T-cell (primary cell): Measurements from ENCODE around the gene IFNA17. TPM values are rescaled to one million over a fixed set of nuclear protein-coding genes. Genes with fewer than 3 reads are reported as not detected.
"Not testable (repeated sequence)": the region's sequence is repeated elsewhere in the genome, so short reads cannot be mapped to it uniquely, and the experiment has no call there.

ENCODE experiments used
- ATAC-seq, 4 experiments: fragments of 200-7000 bp in 3 of 4; fragments of 150-1000 bp in 1 of 4; cut with Tn5 transposase; replicated peaks in 1 of 4; 1 replicate in 3 of 4; 2 replicates in 1 of 4; pipeline ENCODE4 v1.10.0; 2021; ENCODE audit warnings: moderate library complexity in 3 of 4, mild to moderate bottlenecking in 2 of 4, moderate number of reproducible peaks in 1 of 4
- CTCF ChIA-PET, 2 donors: fragments of 300-600 bp; sonication (Branson Sonifier 250); formaldehyde crosslinking; loops; one replicate each; lab custom pipeline; 2022; ENCODE audit warnings: antibody characterized with exemption in 2 of 2; lab: Charles Lee
- POLR2A ChIA-PET, 2 donors: fragments of 300-600 bp; sonication (Branson Sonifier 250); formaldehyde crosslinking; loops; one replicate each; lab custom pipeline; 2022; ENCODE audit warnings: antibody characterized with exemption in 2 of 2; lab: Charles Lee
- DNase-seq, 35 experiments: peaks; one replicate each; pipeline versions ENCODE4 v3.0.0 to v3.0.0-alpha.2; 2013 to 2023
- H3K27ac ChIP-seq: one replicate; pipeline ENCODE4 v1.5.1; 2013; ENCODE audit warnings: low read length
- H3K27me3 ChIP-seq, 2 experiments: replicated peaks in 1 of 2; 1 replicate in 1 of 2; 2 replicates in 1 of 2; pipeline versions ENCODE4 v1.6.1 to v1.7.0; 2013; ENCODE audit warnings: low read length in 1 of 2, mixed read lengths in 1 of 2; ENCODE audit not compliant: control insufficient read depth in 2 of 2, insufficient read depth in 2 of 2; ENCODE audit errors: extremely low read depth in 1 of 2
- H3K36me3 ChIP-seq, 2 donors: 1 replicate in 1 of 2; 2 replicates in 1 of 2; pipeline versions ENCODE4 v1.6.1 to v1.7.0; 2013; ENCODE audit warnings: low read length in 1 of 2; ENCODE audit not compliant: control insufficient read depth in 2 of 2, insufficient read depth in 1 of 2; ENCODE audit errors: extremely low read depth in 1 of 2
- H3K4me1 ChIP-seq, 2 experiments: 1 replicate in 1 of 2; 2 replicates in 1 of 2; pipeline versions ENCODE4 v1.6.1 to v1.7.0; 2013; ENCODE audit warnings: low read length in 2 of 2, mixed read lengths in 1 of 2; ENCODE audit not compliant: insufficient read depth in 2 of 2, control insufficient read depth in 1 of 2; ENCODE audit errors: extremely low read depth in 1 of 2
- H3K4me3 ChIP-seq, 2 donors: 1 replicate in 1 of 2; 2 replicates in 1 of 2; pipeline versions ENCODE4 v1.5.1 to v1.7.0; 2013; ENCODE audit warnings: mild to moderate bottlenecking in 2 of 2, low read length in 1 of 2, moderate library complexity in 1 of 2; ENCODE audit not compliant: control insufficient read depth in 1 of 2; ENCODE audit errors: extremely low read depth in 1 of 2
- H3K9me3 ChIP-seq: 2 replicates; pipeline ENCODE4 v1.7.0; 2013
- H3K27ac Mint-ChIP-seq, 2 donors: one replicate each; pipeline ENCODE4 v1.8.0; 2020 to 2021; ENCODE audit warnings: mild to moderate bottlenecking in 2 of 2, mixed read lengths in 2 of 2
- H3K27me3 Mint-ChIP-seq, 2 donors: one replicate each; pipeline ENCODE4 v1.8.0; 2021 to 2022; ENCODE audit warnings: mixed read lengths in 2 of 2
- H3K36me3 Mint-ChIP-seq: one replicate; pipeline ENCODE4 v1.8.0; 2021; ENCODE audit warnings: mixed read lengths
- H3K4me1 Mint-ChIP-seq, 3 donors: one replicate each; pipeline ENCODE4 v1.8.0; 2020 to 2022; ENCODE audit warnings: mixed read lengths in 3 of 3, mild to moderate bottlenecking in 1 of 3
- H3K4me3 Mint-ChIP-seq, 3 donors: one replicate each; pipeline ENCODE4 v1.8.0; 2020 to 2022; ENCODE audit warnings: mild to moderate bottlenecking in 3 of 3, mixed read lengths in 3 of 3, moderate library complexity in 3 of 3
- H3K9me3 Mint-ChIP-seq, 3 donors: one replicate each; pipeline ENCODE4 v1.8.0; 2020 to 2022; ENCODE audit warnings: mixed read lengths in 3 of 3
- WGBS: methylation state at CpG from one replicate; pipeline ENCODE4 v1.1.5; 2013; ENCODE audit warnings: missing lambda C conversion rate; ENCODE audit not compliant: insufficient coverage; 5-methylcytosine and 5-hydroxymethylcytosine counted together
- total RNA-seq, 35 experiments: library from RNA in 6 of 35; stranded (reverse) in 6 of 35; fragments of 120-200 nt in 1 of 35; gene quantifications; one replicate each; pipeline versions ENCODE4 v1.2.1 to v1.2.4 and lab custom pipeline; 2013 to 2026

IFNA17 gene
- total RNA-seq, 5 donors from 2014 or later (not counting 1 experiment from before 2014, with no cell fraction given): not detected

DNA sequence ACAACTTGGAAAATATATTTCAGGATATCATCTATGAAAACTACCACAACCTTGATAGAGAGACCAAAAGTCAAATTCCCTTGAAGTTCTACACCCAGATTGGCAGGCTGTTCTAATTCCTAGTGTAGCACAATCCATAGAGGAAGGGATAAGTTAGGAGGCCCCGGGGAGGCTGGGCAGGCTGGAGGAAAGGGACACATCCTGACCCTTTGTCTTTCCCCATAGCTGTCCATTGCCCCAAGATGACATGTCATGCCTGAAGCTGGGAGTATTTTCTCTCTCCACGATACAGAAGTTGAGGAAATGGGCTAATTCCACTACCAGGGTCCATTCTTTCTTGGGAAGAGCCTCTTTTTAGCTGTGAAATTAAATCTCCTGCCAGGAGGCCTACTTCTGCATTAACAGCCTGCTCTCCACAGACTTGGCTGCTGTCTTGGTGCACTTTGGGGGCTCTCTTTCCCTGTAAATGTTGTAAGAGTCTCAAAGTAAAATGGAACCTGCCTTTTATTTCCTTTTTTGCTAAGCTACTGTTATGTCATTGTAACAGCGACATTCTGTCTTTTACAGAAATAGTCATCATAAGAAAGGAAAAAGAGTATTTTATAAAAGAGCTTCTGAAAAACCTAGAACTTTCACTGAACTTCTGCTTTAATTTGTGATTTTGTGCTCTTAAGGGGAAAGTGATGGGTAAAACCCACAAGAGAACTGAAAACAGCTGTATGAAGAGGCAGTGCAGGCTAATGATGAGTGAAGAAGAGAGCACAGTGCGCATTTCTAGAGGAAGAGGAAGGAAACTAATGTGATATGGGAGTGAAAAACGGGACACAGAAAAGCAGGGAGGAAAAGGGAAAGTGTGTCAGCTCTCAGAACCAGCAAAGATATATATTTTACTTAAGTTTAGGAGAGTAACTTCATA lies 14.4 kb downstream of the IFNA17 start:
- H3K27me3 ChIP-seq, H3K36me3 Mint-ChIP-seq, H3K36me3 ChIP-seq, H3K4me1 Mint-ChIP-seq, H3K27ac ChIP-seq, POLR2A ChIA-PET, H3K9me3 Mint-ChIP-seq, H3K27ac Mint-ChIP-seq, H3K4me1 ChIP-seq, H3K9me3 ChIP-seq, H3K4me3 ChIP-seq: not testable (repeated sequence)
- peak overlapping the region in 2 of 3 donors; percentile 6 to 23 for H3K4me3 Mint-ChIP-seq
- peaks cover 7 to 15% of the 10 kb centered on the region in 2 donors for H3K27me3 Mint-ChIP-seq
- CTCF ChIA-PET: interaction anchor here (0.6 to 0.7 kb wide), 2 partner anchors 32 to 229 kb away, joined by 3 to 4 read pairs; no protein-coding TSS in a partner anchor
- ATAC-seq (peak in 3 of 4 experiments; percentile 35 to 53 (median 41)), DNase-seq (peak in 1 of 35 experiments; percentile 25)
- no CpG with 5 or more reads among the region's 5 CpGs for WGBS

GRCh38 chr9:21212160-21212559 lies 15.9 kb downstream of the IFNA17 start:
- H3K36me3 Mint-ChIP-seq, H3K9me3 ChIP-seq, ATAC-seq, DNase-seq, CTCF ChIA-PET, H3K36me3 ChIP-seq, H3K4me3 Mint-ChIP-seq, H3K27ac Mint-ChIP-seq, H3K27me3 ChIP-seq, H3K27ac ChIP-seq, H3K4me3 ChIP-seq, H3K4me1 Mint-ChIP-seq, H3K9me3 Mint-ChIP-seq, H3K4me1 ChIP-seq: not testable (repeated sequence)
- POLR2A ChIA-PET: interaction anchor here (0.6 kb wide), 2 partner anchors 20 to 107 kb away, joined by 3 to 9 read pairs; no protein-coding TSS in a partner anchor
- H3K27me3 Mint-ChIP-seq: peaks cover 7 to 15% of the 10 kb centered on the region in 2 donors
- WGBS: 67% methylated on average over 1 of the region's 2 CpGs

DNA sequence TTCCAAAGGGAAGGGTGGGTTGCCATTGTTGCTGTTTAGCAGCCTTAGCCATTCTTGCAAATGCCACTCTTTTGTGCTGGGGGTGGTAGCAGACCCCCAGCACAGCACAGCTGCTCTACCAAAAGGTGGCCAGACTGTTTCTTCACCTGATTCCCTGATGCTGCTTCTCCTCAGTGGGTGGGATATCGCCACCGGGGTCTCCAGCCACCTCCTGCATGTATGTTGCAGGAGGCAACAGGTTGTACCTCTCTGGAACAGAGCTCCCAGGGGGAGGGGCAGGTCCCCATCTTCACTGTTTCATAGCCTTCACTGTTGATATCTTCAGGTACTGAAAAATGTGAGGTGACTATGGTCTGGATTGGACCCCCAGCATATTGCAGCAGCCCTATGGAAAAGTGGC lies 17.2 kb downstream of the IFNA17 start:
- ATAC-seq, CTCF ChIA-PET, H3K36me3 ChIP-seq, H3K27ac ChIP-seq, H3K27me3 ChIP-seq, H3K4me1 ChIP-seq, H3K36me3 Mint-ChIP-seq, H3K9me3 Mint-ChIP-seq, H3K4me3 Mint-ChIP-seq, DNase-seq, POLR2A ChIA-PET, H3K4me1 Mint-ChIP-seq, H3K27ac Mint-ChIP-seq, H3K9me3 ChIP-seq, H3K4me3 ChIP-seq: not testable (repeated sequence)
- WGBS: no CpG with 5 or more reads among the region's 2 CpGs
- peaks cover 8 to 16% of the 10 kb centered on the region in 2 donors for H3K27me3 Mint-ChIP-seq

- 97% methylated on average over 7 of the region's 7 CpGs for WGBS
- no peak overlapping the region for H3K27ac ChIP-seq
- POLR2A ChIA-PET: no interaction called here
Observed at GRCh38 chr9:21210311-21210710, 17.7 kb downstream of the IFNA17 start.

GRCh38 chr9:21207043-21207442 lies 21.0 kb downstream of the IFNA17 start, which contains the start of gene IFNA10:
IFNA10 (minus strand) TSS chr9:21207143; CDS start chr9:21207097, 46 bp downstream.
- H3K9me3 Mint-ChIP-seq, H3K27ac ChIP-seq, POLR2A ChIA-PET, H3K36me3 ChIP-seq, ATAC-seq, DNase-seq, H3K27me3 ChIP-seq, H3K9me3 ChIP-seq, H3K4me3 Mint-ChIP-seq, H3K4me3 ChIP-seq, H3K27ac Mint-ChIP-seq, H3K36me3 Mint-ChIP-seq, CTCF ChIA-PET, H3K4me1 Mint-ChIP-seq, H3K4me1 ChIP-seq: not testable (repeated sequence)
- peaks cover 10 to 21% of the 10 kb centered on the region in 2 donors for H3K27me3 Mint-ChIP-seq
- WGBS: no CpG with 5 or more reads among the region's 3 CpGs

More at GRCh38 chr9:21210311-21210710, 17.7 kb downstream of the IFNA17 start:
- Histone ChIP-seq H3K4me3 (no peak overlapping the region), H3K4me1 (no peaks in the 10 kb centered on the region), H3K36me3 (no peaks in the 10 kb centered on the region), H3K9me3 (no peaks in the 10 kb centered on the region), H3K27me3 (peaks cover 0 to 4% of the 10 kb centered on the region in 2 experiments)
- no peak for DNase-seq
- H3K27ac Mint-ChIP-seq: no peak overlapping the region
- peaks cover 4% of the 10 kb centered on the region in 3 donors for H3K4me1 Mint-ChIP-seq
- ATAC-seq: no peak
- H3K9me3 Mint-ChIP-seq: no peaks in the 10 kb centered on the region
- H3K27me3 Mint-ChIP-seq: peaks cover 8 to 16% of the 10 kb centered on the region in 2 donors
- H3K36me3 Mint-ChIP-seq: peaks cover 4% of the 10 kb centered on the region
- CTCF ChIA-PET: interaction anchor here in 1 of 2 donors (0.5 kb wide), 1 partner anchor 44 kb away, joined by 3 read pairs; no protein-coding TSS in a partner anchor
- H3K4me3 Mint-ChIP-seq: no peak overlapping the region

- Histone ChIP-seq H3K27ac (no peak overlapping the region), H3K27me3 (no peaks in the 10 kb centered on the region), H3K4me1 (no peaks in the 10 kb centered on the region), H3K9me3 (no peaks in the 10 kb centered on the region), H3K4me3 (no peak overlapping the region), H3K36me3 (no peaks in the 10 kb centered on the region)
- CTCF ChIA-PET: no interaction called here
- H3K9me3 Mint-ChIP-seq: peaks cover 0 to 5% (median 0%) of the 10 kb centered on the region in 3 donors
- DNase-seq (no peak), ATAC-seq (no peak)
- H3K27me3 Mint-ChIP-seq: peaks cover 18 to 19% of the 10 kb centered on the region in 2 donors
- POLR2A ChIA-PET: interaction anchor here in 1 of 2 donors (0.6 kb wide), 1 partner anchor 607 kb away, joined by 3 read pairs; no protein-coding TSS in a partner anchor
- H3K36me3 Mint-ChIP-seq: peaks cover 5% of the 10 kb centered on the region
- H3K4me1 Mint-ChIP-seq: no peaks in the 10 kb centered on the region
- no peak overlapping the region for H3K27ac Mint-ChIP-seq
- H3K4me3 Mint-ChIP-seq: no peak overlapping the region
Observed at GRCh38 chr9:21205204-21205603, 22.8 kb downstream of the IFNA17 start.
